Vagina (tissue), 2 donors: Measurements from ENCODE around the gene SLC1A4.

Experiments used
- CTCF ChIP-seq, 3 experiments: fragments of 450-650 bp in 2 of 3; fragments of 200-600 bp in 1 of 3; sonication (generic) in 1 of 3; IDR thresholded peaks; one replicate each; pipeline ENCODE4 v1.5.1; 2017 to 2019; ENCODE audit warnings: antibody characterized with exemption in 3 of 3, mild to moderate bottlenecking in 2 of 3, moderate library complexity in 2 of 3
- POLR2A ChIP-seq, 2 donors: fragments of 450-650 bp; IDR thresholded peaks; one replicate each; pipeline ENCODE4 v1.6.1; 2017; ENCODE audit warnings: antibody characterized with exemption in 2 of 2, mild to moderate bottlenecking in 2 of 2, moderate library complexity in 2 of 2

GRCh38 chr2:64980183-64980582 lies 9.0 kb upstream of the SLC1A4 start:
- TF ChIP-seq POLR2A (IDR thresholded peaks at IDR 0.05) (no peak), CTCF (IDR thresholded peaks at IDR 0.05) (no peak)
